ENCODE data around the gene S100A5. TPM values are rescaled to one million over a fixed set of nuclear protein-coding genes. Genes with fewer than 3 reads are reported as not detected.
"Not testable (repeated sequence)": the region's sequence is repeated elsewhere in the genome, so short reads cannot be mapped to it uniquely, and the experiment has no call there.

The S100A5 gene
- total RNA-seq, 1 donor from 2014 or later, result 0.39 TPM

DNA sequence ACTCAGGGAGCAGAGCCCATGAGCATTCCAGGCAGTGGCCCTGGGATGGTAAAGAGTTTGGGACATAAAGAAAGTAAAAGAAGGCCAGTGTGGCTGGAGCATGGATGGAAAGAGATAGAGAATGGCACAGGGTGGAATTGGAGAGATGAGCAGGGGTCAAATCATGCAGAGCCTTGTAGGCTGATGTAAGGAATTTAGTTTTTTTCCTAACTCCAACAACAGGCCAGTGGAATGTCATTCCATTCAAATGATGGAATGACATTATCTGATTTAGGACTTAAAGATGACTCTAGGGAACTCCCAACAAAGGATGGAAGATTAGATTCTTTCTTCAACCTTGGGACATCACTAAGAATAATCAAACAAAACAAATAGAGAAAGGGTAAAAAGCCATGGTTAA, 37.8 kb upstream of the S100A5 start:
- Histone ChIP-seq H3K9me3 (ENCODE audit: insufficient read depth, low read depth, low read length) (no peaks in the 10 kb centered on the region), H4K20me1 (ENCODE audit: insufficient read depth, low read length) (no peaks in the 10 kb centered on the region), H3K4me1 (ENCODE audit: insufficient read depth, low read length) (peaks cover under 1% of the 10 kb centered on the region), H3K4me3 (ENCODE audit: insufficient read depth, low read depth, low read length) (no peak overlapping the region), H3K27me3 (ENCODE audit: insufficient read depth, low read length) (no peaks in the 10 kb centered on the region), H3K4me2 (ENCODE audit: low read length) (peak overlapping the region; percentile 9), H2AFZ (ENCODE audit: low read depth, low read length) (no peak overlapping the region), H3K27ac (ENCODE audit: low read depth, low read length) (no peak overlapping the region), H3K36me3 (ENCODE audit: insufficient read depth, low read length) (no peaks in the 10 kb centered on the region), H3K9ac (ENCODE audit: low read length) (no peak overlapping the region), H3K79me2 (ENCODE audit: insufficient read depth, low read length) (no peaks in the 10 kb centered on the region)
- no peaks in the 10 kb centered on the region for H3K36me3 Mint-ChIP-seq (ENCODE audit: low read depth, unreplicated experiment)
- H3K9me3 Mint-ChIP-seq (ENCODE audit: unreplicated experiment), result peaks cover 2% of the 10 kb centered on the region
- peak overlapping the region; percentile 58 for H3K4me3 Mint-ChIP-seq (ENCODE audit: unreplicated experiment)
- TF ChIP-seq, protein P1, sequence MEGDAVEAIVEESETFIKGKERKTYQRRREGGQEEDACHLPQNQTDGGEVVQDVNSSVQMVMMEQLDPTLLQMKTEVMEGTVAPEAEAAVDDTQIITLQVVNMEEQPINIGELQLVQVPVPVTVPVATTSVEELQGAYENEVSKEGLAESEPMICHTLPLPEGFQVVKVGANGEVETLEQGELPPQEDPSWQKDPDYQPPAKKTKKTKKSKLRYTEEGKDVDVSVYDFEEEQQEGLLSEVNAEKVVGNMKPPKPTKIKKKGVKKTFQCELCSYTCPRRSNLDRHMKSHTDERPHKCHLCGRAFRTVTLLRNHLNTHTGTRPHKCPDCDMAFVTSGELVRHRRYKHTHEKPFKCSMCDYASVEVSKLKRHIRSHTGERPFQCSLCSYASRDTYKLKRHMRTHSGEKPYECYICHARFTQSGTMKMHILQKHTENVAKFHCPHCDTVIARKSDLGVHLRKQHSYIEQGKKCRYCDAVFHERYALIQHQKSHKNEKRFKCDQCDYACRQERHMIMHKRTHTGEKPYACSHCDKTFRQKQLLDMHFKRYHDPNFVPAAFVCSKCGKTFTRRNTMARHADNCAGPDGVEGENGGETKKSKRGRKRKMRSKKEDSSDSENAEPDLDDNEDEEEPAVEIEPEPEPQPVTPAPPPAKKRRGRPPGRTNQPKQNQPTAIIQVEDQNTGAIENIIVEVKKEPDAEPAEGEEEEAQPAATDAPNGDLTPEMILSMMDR (IDR thresholded peaks at IDR 0.05; ENCODE audit: insufficient read depth, low read depth, low read length), result no peak
- TF ChIP-seq EZH2 (IDR thresholded peaks at IDR 0.05; ENCODE audit: insufficient read depth, low read length), result no peak
- H3K27ac Mint-ChIP-seq (ENCODE audit: unreplicated experiment), result peak overlapping the region; percentile 78
- H3K27me3 Mint-ChIP-seq (ENCODE audit: low read depth, unreplicated experiment), result no peaks in the 10 kb centered on the region
- DNase-seq (ENCODE audit: low read depth) (no peak), FAIRE-seq (peak; percentile 84)
- peaks cover 14% of the 10 kb centered on the region for H3K4me1 Mint-ChIP-seq (ENCODE audit: low read depth, unreplicated experiment)

DNA sequence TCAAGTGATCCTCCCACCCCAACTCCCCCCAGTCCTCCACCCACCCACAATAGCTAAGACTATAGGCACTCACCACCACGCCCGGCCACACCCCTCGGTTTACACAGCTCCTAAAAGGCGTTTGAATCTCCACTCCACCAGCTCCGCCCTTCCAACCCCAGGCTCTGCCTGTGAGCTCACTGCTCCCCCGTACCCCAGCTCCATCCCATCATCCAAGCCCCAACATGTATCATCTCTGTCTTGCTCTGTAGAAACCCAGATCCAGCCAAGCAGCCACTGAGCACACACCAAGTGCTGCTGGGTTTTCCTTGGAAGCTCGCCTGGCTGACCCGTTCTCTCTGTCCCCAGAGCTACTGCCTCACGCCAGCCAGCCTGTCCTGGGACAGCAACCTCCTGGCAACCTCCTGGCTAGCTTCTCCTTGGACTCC, 36.9 kb upstream of the S100A5 start:
- Histone ChIP-seq H3K27me3 (ENCODE audit: insufficient read depth, low read length) (no peaks in the 10 kb centered on the region), H4K20me1 (ENCODE audit: insufficient read depth, low read length) (no peaks in the 10 kb centered on the region), H3K79me2 (ENCODE audit: insufficient read depth, low read length) (no peaks in the 10 kb centered on the region), H3K36me3 (ENCODE audit: insufficient read depth, low read length) (no peaks in the 10 kb centered on the region), H3K4me1 (ENCODE audit: insufficient read depth, low read length) (peaks cover 9% of the 10 kb centered on the region), H3K4me3 (ENCODE audit: insufficient read depth, low read depth, low read length) (no peak overlapping the region), H3K4me2 (ENCODE audit: low read length) (no peak overlapping the region), H3K9ac (ENCODE audit: low read length) (no peak overlapping the region), H2AFZ (ENCODE audit: low read depth, low read length) (no peak overlapping the region), H3K27ac (ENCODE audit: low read depth, low read length) (no peak overlapping the region), H3K9me3 (ENCODE audit: insufficient read depth, low read depth, low read length) (no peaks in the 10 kb centered on the region)
- FAIRE-seq, result no peak
- H3K9me3 Mint-ChIP-seq (ENCODE audit: unreplicated experiment), result peaks cover 2% of the 10 kb centered on the region
- TF ChIP-seq, protein P1 (IDR thresholded peaks at IDR 0.05; ENCODE audit: insufficient read depth, low read depth, low read length), result no peak
- no peak for TF ChIP-seq EZH2 (IDR thresholded peaks at IDR 0.05; ENCODE audit: insufficient read depth, low read length)
- H3K27ac Mint-ChIP-seq (ENCODE audit: unreplicated experiment), result peak overlapping the region; percentile 1
- H3K4me3 Mint-ChIP-seq (ENCODE audit: unreplicated experiment), result no peak overlapping the region
- no peaks in the 10 kb centered on the region for H3K36me3 Mint-ChIP-seq (ENCODE audit: low read depth, unreplicated experiment)
- no peak for DNase-seq (ENCODE audit: low read depth)
- H3K27me3 Mint-ChIP-seq (ENCODE audit: low read depth, unreplicated experiment), result no peaks in the 10 kb centered on the region
- peaks cover 22% of the 10 kb centered on the region for H3K4me1 Mint-ChIP-seq (ENCODE audit: low read depth, unreplicated experiment)

DNA sequence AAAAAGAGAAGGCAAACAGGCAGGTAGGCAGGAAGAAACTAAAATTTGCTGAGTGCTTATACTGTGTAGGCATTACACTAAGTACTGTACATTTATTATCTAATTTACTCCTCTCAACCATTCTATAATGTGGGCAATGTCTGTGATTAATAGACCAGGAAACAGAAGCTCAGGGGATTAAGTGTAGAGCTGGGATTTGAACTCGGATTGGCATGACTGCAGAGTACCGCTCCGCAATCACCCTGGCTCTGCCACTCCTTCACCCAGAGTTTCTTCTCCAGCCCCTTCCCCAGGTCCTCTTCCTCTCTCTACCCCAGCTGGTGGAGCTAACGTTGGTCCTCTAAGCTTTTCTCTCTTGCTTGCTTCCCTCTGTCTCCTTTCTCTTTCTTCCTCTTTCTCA, 36.4 kb upstream of the S100A5 start:
- Mint-ChIP-seq H3K36me3 (ENCODE audit: low read depth, unreplicated experiment) (no peaks in the 10 kb centered on the region), H3K4me1 (ENCODE audit: low read depth, unreplicated experiment) (peaks cover 24% of the 10 kb centered on the region), H3K9me3 (ENCODE audit: unreplicated experiment) (peaks cover 2% of the 10 kb centered on the region), H3K27ac (ENCODE audit: unreplicated experiment) (no peak overlapping the region), H3K27me3 (ENCODE audit: low read depth, unreplicated experiment) (no peaks in the 10 kb centered on the region), H3K4me3 (ENCODE audit: unreplicated experiment) (no peak overlapping the region)
- DNase-seq (ENCODE audit: low read depth), result no peak
- H3K4me1 ChIP-seq (ENCODE audit: insufficient read depth, low read length), result peaks cover 14% of the 10 kb centered on the region
- H3K36me3 ChIP-seq (ENCODE audit: insufficient read depth, low read length), result no peaks in the 10 kb centered on the region
- no peak for FAIRE-seq
- no peak for TF ChIP-seq EZH2 (IDR thresholded peaks at IDR 0.05; ENCODE audit: insufficient read depth, low read length)
- TF ChIP-seq, protein P1 (IDR thresholded peaks at IDR 0.05; ENCODE audit: insufficient read depth, low read depth, low read length), result no peak
- H3K4me2 ChIP-seq (ENCODE audit: low read length), result no peak overlapping the region
- H3K27me3 ChIP-seq (ENCODE audit: insufficient read depth, low read length), result no peaks in the 10 kb centered on the region
- no peak overlapping the region for H3K27ac ChIP-seq (ENCODE audit: low read depth, low read length)
- H3K9me3 ChIP-seq (ENCODE audit: insufficient read depth, low read depth, low read length), result no peaks in the 10 kb centered on the region
- no peaks in the 10 kb centered on the region for H3K79me2 ChIP-seq (ENCODE audit: insufficient read depth, low read length)
- no peak overlapping the region for H3K4me3 ChIP-seq (ENCODE audit: insufficient read depth, low read depth, low read length)
- no peaks in the 10 kb centered on the region for H4K20me1 ChIP-seq (ENCODE audit: insufficient read depth, low read length)
- H3K9ac ChIP-seq (ENCODE audit: low read length), result no peak overlapping the region
- no peak overlapping the region for H2AFZ ChIP-seq (ENCODE audit: low read depth, low read length)

DNA sequence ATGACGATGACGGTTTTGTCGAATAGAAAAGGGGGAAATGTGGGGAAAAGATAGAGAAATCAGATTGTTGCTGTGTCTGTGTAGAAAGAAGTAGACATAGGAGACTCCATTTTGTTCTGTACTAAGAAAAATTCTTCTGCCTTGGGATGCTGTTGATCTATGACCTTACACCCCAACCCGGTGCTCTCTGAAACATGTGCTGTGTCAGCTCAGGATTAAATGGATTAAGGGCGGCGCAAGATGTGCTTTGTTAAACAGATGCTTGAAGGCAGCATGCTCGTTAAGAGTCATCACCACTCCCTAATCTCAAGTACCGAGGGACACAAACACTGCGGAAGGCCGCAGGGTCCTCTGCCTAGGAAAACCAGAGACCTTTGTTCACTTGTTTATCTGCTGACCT, 34.8 kb upstream of the S100A5 start:
- H3K27ac Mint-ChIP-seq (ENCODE audit: unreplicated experiment); H3K36me3 Mint-ChIP-seq (ENCODE audit: low read depth, unreplicated experiment); H3K79me2 ChIP-seq (ENCODE audit: insufficient read depth, low read length); H3K27me3 Mint-ChIP-seq (ENCODE audit: low read depth, unreplicated experiment); H3K4me3 Mint-ChIP-seq (ENCODE audit: unreplicated experiment); H3K4me2 ChIP-seq (ENCODE audit: low read length); FAIRE-seq; H3K27ac ChIP-seq (ENCODE audit: low read depth, low read length); H3K9ac ChIP-seq (ENCODE audit: low read length); H3K36me3 ChIP-seq (ENCODE audit: insufficient read depth, low read length); H4K20me1 ChIP-seq (ENCODE audit: insufficient read depth, low read length); H3K27me3 ChIP-seq (ENCODE audit: insufficient read depth, low read length); DNase-seq (ENCODE audit: low read depth); H3K9me3 Mint-ChIP-seq (ENCODE audit: unreplicated experiment); H3K9me3 ChIP-seq (ENCODE audit: insufficient read depth, low read depth, low read length); H2AFZ ChIP-seq (ENCODE audit: low read depth, low read length); H3K4me3 ChIP-seq (ENCODE audit: insufficient read depth, low read depth, low read length): not testable (repeated sequence)
- H3K4me1 ChIP-seq (ENCODE audit: insufficient read depth, low read length), result peaks cover 21% of the 10 kb centered on the region
- H3K4me1 Mint-ChIP-seq (ENCODE audit: low read depth, unreplicated experiment), result peaks cover 24% of the 10 kb centered on the region
